ENCODE results near the gene ERMARD. TPM values are rescaled to one million over a fixed set of nuclear protein-coding genes. Genes with fewer than 3 reads are reported as not detected.

The ERMARD gene
- total RNA-seq, result 10 to 100 TPM; 11.9 to 30.3 (median 20.2) TPM

DNA sequence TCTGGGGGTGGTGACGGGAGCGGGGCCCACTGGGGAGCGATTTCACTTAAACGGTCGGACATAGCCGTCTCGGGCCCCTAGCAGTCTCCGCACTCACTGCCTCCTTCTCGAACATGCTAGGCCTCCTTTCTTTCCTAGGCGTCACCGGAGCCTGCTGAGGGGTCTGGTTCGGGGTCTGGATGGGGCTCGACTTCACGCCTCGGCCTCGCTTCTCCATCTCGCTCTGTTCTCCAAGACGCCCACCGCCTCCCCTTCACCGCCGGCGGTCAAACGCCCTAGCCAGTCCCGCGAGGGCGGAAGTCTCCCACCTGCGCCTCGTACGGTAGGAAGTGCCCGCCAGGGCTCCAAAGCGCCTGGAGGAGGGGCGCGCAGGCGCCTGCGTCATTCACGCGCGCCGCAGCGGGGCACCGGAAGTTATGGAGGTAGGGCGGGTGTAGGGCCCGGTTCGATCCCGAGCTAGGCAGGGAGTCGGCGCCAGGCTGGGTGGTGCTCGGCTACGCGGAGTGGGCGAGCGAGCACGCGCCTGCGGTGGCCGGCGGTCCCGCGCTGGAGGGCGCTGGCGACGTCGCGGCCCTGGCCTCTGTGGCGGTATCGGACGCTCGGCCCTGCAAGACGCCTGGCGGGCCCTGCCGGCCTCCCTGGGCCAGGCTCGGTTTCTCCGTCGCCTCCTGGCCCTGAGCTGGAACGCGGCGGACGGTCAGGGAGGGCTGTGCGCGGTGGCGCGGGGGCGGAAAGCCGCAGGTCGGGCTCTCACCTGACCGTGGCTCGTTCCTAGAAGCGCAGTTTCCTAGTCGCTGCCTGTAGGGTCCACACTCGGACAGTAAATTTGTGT, at the start of gene ERMARD, which contains the start of gene DYNLT2:
ERMARD (plus strand) TSS at position 381 of the 832 bp plus-strand sequence; CDS start at position 417, 36 bp downstream.
DYNLT2 (minus strand) TSS at position 331 of the 832 bp plus-strand sequence; CDS start at position 217, 114 bp downstream.
- TF ChIP-seq, protein P1, sequence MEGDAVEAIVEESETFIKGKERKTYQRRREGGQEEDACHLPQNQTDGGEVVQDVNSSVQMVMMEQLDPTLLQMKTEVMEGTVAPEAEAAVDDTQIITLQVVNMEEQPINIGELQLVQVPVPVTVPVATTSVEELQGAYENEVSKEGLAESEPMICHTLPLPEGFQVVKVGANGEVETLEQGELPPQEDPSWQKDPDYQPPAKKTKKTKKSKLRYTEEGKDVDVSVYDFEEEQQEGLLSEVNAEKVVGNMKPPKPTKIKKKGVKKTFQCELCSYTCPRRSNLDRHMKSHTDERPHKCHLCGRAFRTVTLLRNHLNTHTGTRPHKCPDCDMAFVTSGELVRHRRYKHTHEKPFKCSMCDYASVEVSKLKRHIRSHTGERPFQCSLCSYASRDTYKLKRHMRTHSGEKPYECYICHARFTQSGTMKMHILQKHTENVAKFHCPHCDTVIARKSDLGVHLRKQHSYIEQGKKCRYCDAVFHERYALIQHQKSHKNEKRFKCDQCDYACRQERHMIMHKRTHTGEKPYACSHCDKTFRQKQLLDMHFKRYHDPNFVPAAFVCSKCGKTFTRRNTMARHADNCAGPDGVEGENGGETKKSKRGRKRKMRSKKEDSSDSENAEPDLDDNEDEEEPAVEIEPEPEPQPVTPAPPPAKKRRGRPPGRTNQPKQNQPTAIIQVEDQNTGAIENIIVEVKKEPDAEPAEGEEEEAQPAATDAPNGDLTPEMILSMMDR (IDR thresholded peaks at IDR 0.05), result no peak
- ATAC-seq (ENCODE audit: low FRiP score) (peak; percentile 99), DNase-seq (ENCODE audit: low spot score) (peak; percentile 76)

DNA sequence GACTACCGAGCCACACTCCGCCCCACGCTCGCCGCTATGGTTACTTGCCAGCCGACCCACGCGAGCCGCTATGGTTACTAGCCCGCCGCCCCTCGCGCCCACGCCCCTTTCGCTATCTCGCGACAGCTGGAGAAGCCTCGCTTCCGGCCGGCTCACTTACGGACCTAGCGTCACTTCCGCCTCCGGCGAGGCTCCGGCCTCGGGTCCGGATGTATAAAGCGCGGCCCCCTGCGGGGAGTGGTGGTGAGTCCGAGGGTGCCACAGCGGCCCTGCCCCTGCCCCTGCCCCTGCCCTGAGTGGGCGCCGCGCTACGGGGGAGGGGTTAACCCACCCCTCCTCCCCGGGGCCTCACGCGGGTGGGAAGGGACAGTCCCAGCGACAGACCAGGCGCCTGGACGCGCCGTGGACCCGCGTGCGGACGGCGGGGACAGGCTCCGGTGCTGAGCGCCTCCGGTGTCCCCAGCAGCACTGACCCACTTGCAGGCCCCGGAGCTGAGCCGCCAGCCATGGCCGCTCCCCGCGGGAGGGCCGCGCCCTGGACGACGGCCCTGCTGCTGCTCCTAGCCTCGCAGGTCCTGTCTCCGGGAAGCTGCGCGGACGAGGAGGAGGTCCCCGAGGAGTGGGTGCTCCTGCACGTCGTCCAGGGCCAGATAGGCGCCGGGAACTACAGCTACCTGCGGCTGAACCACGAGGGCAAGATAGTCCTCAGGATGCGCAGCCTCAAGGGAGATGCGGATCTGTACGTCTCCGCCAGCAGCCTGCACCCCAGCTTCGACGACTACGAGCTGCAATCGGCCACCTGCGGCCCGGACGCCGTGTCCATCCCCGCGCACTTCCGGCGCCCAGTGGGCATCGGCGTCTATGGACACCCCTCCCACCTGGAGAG, 49.2 kb upstream of the ERMARD start, which contains the start of the genes C6orf120 and WDR27:
C6orf120 (plus strand) TSS at position 173 of the 886 bp plus-strand sequence; CDS start at position 507, 334 bp downstream.
WDR27 (minus strand) TSS at position 76 of the 886 bp plus-strand sequence. CDS start 13,024 bp downstream, outside the sequence.
- DNase-seq (ENCODE audit: low spot score) (peak; percentile 91), ATAC-seq (ENCODE audit: low FRiP score) (peak; percentile 97)
- TF ChIP-seq, protein P1 (IDR thresholded peaks at IDR 0.05), result no peak

DNA sequence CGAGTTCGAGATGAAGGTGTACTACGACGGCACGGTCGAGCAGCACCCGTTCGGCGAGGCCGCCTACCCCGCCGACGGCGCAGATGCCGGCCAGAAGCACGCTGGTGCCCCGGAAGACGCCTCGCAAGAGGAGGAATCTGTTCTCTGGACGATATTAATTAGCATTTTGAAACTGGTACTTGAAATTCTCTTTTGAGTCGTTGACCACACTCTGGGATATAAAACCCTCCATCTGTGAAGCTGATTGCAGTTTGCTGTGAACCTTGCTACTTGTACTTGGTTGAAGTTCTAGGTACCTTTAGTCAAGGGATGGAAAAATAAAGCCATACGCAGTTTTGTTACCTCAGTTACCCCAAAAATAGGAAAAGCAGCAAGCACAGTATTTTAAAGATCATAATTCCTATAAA, 48.6 kb upstream of the ERMARD start:
- no peak for ATAC-seq (ENCODE audit: low FRiP score)

DNA sequence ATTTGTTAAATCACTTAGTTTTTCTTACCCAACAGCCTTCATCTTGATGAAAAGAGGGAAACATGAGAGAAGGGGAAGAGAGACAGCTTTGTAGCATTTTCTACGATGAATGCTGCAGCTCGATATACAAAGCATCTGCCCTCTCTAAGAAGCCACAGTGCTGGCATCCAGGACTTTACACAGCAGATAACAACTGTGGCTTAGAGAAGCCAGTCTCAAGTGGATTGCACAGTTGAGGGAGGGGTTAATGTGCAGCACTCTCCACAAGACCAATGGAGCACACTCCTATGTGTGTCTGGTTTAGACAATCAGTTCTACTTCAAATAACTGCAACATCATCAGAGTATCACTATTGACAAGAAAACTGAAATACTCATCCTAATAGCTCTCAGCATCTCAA, 43.6 kb upstream of the ERMARD start:
- ATAC-seq (ENCODE audit: low FRiP score) (no peak), DNase-seq (ENCODE audit: low spot score) (no peak)
- TF ChIP-seq, protein P1 (IDR thresholded peaks at IDR 0.05), result no peak

More for the DNA sequence above, 48.6 kb upstream of the ERMARD start:
- TF ChIP-seq, protein P1 (IDR thresholded peaks at IDR 0.05), result no peak
- DNase-seq (ENCODE audit: low spot score), result no peak

DNA sequence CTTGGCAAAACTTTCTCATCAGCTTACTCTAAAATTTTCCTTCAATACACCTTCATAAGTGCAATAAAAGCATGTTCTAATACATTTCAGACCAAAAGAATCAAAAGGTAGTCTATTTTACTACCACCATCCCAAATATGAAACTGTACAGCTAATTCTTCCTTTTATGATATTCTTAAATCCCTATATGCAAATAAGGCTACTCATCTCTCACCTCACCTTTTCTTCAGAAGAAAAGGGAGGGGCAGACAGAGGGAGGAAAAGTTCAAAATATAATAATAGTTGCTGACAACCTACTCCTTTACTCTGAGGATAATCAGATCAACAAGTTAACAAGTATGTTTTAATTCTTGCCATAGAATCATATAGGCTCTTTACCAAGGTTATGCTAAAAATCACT, 42.1 kb upstream of the ERMARD start:
- no peak for DNase-seq (ENCODE audit: low spot score)
- TF ChIP-seq, protein P1 (IDR thresholded peaks at IDR 0.05), result no peak
- no peak for ATAC-seq (ENCODE audit: low FRiP score)

DNA sequence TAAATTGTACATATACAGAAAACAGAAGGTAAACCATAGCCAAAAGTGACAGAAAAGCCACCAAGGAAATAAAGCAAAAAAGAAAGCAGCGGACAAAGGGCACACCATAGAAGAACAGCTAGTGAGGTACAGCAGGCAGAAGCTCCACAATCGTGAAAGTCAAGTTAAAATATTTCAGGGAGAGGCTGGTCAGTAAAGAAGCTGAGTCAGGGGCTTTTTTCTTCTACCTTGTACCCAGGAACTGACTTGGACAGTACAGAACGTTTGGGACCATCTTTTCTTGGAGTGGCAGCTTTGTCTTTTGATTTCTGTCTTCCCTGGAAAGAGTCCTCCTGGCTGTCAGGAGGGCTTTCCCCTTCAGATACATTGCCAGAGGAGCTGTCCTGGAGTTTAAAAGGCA, 41.4 kb upstream of the ERMARD start:
- no peak for ATAC-seq (ENCODE audit: low FRiP score)
- TF ChIP-seq, protein P1 (IDR thresholded peaks at IDR 0.05), result no peak
- DNase-seq (ENCODE audit: low spot score), result no peak

All from omental fat pad (tissue), 4 donors.